ENCODE measurements around the gene GDPD4.
"Not testable (repeated sequence)": the region's sequence is repeated elsewhere in the genome, so short reads cannot be mapped to it uniquely, and the experiment has no call there.

Gene GDPD4

DNA sequence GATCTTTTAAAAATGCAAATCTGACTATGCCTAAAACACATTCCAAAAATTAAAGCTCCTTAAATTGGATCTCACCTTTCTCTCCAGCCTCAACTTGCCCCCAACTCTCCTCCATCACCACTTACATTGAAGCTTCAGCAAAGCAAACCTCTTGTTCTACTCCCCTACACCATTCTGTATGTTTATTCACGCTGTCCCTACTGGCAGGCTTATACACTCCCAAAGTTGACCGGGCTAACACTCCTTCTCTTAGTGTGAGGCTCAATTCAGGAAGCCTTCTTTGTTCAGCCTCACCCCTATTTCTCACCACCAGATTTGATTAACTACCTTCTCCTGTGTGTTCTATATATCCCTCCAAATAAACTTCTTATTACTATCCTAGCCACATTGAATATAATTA, 1.8 kb upstream of the GDPD4 start:
- no peak for TF ChIP-seq CTCF (IDR thresholded peaks at IDR 0.05; ENCODE audit: low read depth, low read length)
- H3K4me3 ChIP-seq (replicated peaks in 1 of 2; ENCODE audit: low read depth in 2 of 2, low read length in 2 of 2) = no peak overlapping the region
- no peak for DNase-seq (ENCODE audit: low read depth in 2 of 2)

DNA sequence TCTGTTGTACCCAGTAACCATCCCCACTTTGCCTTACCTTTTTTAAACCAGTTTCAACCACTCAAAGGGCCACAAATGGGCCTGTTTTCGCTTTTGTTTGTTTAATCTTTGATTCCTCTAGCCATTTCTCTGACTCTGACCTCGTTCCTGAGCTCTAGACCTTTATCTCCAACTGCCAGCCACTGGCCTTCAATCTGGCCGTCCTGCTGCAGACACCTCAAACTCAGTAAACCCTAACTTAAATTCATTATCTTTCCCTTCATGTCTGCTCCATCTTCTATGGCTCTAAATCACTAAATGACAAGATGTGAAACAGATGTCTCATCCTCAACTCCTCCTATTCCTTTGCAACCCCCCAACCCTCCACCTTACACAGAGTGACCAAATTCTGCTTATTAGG, 1.3 kb upstream of the GDPD4 start:
- H3K4me3 ChIP-seq (replicated peaks in 1 of 2; ENCODE audit: low read depth in 2 of 2, low read length in 2 of 2) = no peak overlapping the region
- DNase-seq (ENCODE audit: low read depth in 2 of 2) = no peak
- TF ChIP-seq CTCF (IDR thresholded peaks at IDR 0.05; ENCODE audit: low read depth, low read length) = no peak

DNA sequence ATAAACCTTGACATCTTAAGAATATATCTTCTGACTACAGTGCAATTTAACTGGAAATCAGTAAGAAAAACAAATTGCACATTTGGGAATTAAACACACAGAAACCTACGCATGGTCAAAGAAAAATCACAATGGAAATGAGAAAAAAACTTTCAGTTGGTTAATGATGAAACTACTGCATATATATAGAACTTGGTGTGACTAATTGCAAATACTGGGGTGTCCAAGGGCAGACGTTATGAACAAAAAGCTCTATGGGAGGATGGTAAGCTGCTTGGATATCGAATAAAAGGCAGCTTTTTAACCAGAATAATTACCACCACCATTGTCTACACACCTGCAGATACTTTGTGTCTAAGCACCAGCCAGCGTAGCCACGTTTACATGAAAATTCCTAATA, 791 bp downstream of the GDPD4 start:
- no peak overlapping the region for H3K4me3 ChIP-seq (replicated peaks in 1 of 2; ENCODE audit: low read depth in 2 of 2, low read length in 2 of 2)
- DNase-seq (ENCODE audit: low read depth in 2 of 2) = no peak
- no peak for TF ChIP-seq CTCF (IDR thresholded peaks at IDR 0.05; ENCODE audit: low read depth, low read length)

GRCh38 chr11:77300028-77300427, 1.5 kb downstream of the GDPD4 start:
- H3K4me3 ChIP-seq (replicated peaks in 1 of 2; ENCODE audit: low read depth in 2 of 2, low read length in 2 of 2); DNase-seq (ENCODE audit: low read depth in 2 of 2): not testable (repeated sequence)

DNA sequence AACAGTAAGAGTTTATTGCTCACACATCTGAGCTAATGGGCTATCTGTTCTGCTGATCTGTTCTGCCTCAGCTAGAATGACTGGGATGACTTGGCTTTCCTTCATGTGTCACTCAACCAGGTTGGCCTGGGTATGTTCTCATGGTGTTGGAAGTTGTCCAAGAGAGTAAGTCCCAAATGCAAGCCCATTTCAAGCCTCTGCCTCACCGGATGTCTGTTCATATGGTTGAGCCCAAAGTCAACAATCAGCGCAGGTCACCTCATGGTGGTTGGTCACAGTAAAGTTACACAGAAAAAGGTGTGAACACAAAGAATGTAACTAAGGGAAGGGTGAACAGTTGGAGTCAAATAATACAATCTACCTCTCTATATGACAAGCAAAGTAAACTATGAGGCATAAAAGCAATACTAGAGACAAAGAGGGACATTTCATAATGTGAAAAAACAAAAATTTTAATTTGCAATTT, 1.9 kb downstream of the GDPD4 start:
- no peak for TF ChIP-seq CTCF (IDR thresholded peaks at IDR 0.05; ENCODE audit: low read depth, low read length)
- no peak overlapping the region for H3K4me3 ChIP-seq (replicated peaks in 1 of 2; ENCODE audit: low read depth in 2 of 2, low read length in 2 of 2)
- DNase-seq (ENCODE audit: low read depth in 2 of 2) = peak in 1 of 2 donors; percentile 60

- no peak for TF ChIP-seq CTCF (IDR thresholded peaks at IDR 0.05; ENCODE audit: low read depth, low read length)
- no peak overlapping the region for H3K4me3 ChIP-seq (replicated peaks in 1 of 2; ENCODE audit: low read depth in 2 of 2, low read length in 2 of 2)
- no peak for DNase-seq (ENCODE audit: low read depth in 2 of 2)
Observed at GRCh38 chr11:77294040-77294439, 7.4 kb downstream of the GDPD4 start.

- no peak for DNase-seq (ENCODE audit: low read depth in 2 of 2)
- TF ChIP-seq CTCF (IDR thresholded peaks at IDR 0.05; ENCODE audit: low read depth, low read length) = no peak
- no peak overlapping the region for H3K4me3 ChIP-seq (replicated peaks in 1 of 2; ENCODE audit: low read depth in 2 of 2, low read length in 2 of 2)
Observed at GRCh38 chr11:77289737-77290136, 11.7 kb downstream of the GDPD4 start.
